ENCODE results near the gene EFNB3.

Gene EFNB3

DNA sequence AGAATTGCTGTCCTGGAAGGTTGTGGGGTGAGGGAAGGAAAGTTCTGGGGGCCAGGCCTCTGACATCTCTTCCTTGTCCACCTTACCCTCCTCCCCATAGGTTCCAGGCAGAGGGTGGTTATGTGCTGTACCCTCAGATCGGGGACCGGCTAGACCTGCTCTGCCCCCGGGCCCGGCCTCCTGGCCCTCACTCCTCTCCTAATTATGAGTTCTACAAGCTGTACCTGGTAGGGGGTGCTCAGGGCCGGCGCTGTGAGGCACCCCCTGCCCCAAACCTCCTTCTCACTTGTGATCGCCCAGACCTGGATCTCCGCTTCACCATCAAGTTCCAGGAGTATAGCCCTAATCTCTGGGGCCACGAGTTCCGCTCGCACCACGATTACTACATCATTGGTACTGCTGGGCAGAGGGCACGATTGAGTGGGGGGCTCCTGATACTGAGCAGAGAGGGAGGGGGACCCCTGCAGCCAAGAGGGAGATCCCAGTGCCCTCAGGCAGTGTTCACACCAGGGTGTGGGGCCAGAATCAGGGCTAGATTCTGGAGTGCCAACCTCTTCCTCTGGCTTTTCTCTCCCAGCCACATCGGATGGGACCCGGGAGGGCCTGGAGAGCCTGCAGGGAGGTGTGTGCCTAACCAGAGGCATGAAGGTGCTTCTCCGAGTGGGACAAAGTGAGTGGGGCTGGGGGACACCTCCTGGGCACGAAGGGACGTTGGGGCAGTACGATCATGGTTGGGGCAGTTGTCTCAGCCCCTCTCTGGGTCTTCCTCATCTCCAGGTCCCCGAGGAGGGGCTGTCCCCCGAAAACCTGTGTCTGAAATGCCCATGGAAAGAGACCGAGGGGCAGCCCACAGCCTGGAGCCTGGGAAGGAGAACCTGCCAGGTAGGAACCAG is 3.1 kb downstream of the EFNB3 start:
- Mint-ChIP-seq H3K27ac (no peak overlapping the region), H3K4me3 (no peak overlapping the region), H3K27me3 (peaks cover 77% of the 10 kb centered on the region), H3K4me1 (ENCODE audit: low read depth) (peaks cover 27% of the 10 kb centered on the region), H3K9me3 (no peaks in the 10 kb centered on the region), H3K36me3 (ENCODE audit: low read depth) (peaks cover 7% of the 10 kb centered on the region)
- no peak for DNase-seq

DNA sequence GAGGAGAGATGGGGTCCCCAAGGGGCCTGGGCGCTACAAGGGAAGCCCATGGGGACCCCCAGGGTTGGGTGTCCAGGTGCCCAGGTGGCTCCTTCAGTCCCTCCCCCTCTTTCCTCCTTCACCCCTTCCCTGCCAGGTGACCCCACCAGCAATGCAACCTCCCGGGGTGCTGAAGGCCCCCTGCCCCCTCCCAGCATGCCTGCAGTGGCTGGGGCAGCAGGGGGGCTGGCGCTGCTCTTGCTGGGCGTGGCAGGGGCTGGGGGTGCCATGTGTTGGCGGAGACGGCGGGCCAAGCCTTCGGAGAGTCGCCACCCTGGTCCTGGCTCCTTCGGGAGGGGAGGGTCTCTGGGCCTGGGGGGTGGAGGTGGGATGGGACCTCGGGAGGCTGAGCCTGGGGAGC is 4.0 kb downstream of the EFNB3 start:
- no peaks in the 10 kb centered on the region for H3K36me3 Mint-ChIP-seq (ENCODE audit: low read depth)
- no peak overlapping the region for H3K4me3 Mint-ChIP-seq
- H3K27me3 Mint-ChIP-seq: peaks cover 78% of the 10 kb centered on the region
- DNase-seq: no peak
- no peaks in the 10 kb centered on the region for H3K9me3 Mint-ChIP-seq
- H3K4me1 Mint-ChIP-seq (ENCODE audit: low read depth): peaks cover 21% of the 10 kb centered on the region
- H3K27ac Mint-ChIP-seq: no peak overlapping the region

DNA sequence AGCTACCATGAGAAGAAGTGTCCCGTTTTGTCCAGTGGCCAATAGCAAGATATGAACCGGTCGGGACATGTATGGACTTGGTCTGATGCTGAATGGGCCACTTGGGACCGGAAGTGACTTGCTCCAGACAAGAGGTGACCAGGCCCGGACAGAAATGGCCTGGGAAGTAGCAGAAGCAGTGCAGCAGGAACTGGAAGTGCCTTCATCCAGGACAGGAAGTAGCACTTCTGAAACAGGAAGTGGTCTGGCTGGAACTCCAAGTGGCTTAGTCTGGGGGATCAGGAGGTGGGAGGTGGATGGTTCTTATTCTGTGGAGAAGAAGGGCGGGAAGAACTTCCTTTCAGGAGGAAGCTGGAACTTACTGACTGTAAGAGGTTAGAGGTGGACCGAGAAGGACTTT is 5.3 kb downstream of the EFNB3 start:
- Mint-ChIP-seq H3K9me3 (no peaks in the 10 kb centered on the region), H3K36me3 (ENCODE audit: low read depth) (no peaks in the 10 kb centered on the region), H3K27me3 (peaks cover 80% of the 10 kb centered on the region), H3K4me3 (no peak overlapping the region), H3K4me1 (ENCODE audit: low read depth) (peaks cover 13% of the 10 kb centered on the region), H3K27ac (no peak overlapping the region)
- DNase-seq: no peak

DNA sequence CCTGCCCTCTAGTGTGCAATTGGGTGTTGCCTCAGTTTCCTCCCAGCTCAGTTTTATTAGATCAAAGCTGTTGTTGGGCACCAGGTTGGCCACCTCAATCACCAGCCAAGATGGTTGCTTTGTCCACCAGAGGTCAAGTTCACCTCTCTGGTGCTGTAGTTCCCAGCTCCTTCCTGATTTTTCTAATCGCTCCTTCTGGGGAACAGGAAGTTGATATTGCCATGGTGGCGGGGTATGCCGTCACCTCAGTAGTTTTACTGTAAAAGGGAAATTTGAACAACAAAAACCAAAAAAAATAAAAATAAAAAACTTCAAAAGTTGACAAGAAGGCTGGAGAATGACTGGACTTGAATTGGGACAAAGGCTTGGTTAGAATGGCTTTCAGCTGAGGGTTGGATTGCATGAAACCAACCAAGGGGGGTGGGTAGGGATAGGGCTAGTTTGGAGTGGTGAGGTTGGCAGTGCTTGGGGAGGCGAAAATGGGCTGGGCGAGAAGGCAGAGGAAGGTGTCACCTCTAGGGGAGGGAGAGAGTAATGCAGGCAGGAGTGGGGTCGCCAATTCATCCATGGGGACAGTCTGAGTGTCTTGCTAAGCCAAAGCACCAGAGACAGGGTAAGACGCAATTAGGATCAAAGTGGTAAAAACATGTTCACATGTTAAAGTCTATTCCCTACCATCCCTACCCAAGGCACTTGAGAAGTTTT is 6.2 kb downstream of the EFNB3 start:
- Mint-ChIP-seq H3K9me3 (no peaks in the 10 kb centered on the region), H3K27ac (no peak overlapping the region), H3K36me3 (ENCODE audit: low read depth) (no peaks in the 10 kb centered on the region), H3K4me1 (ENCODE audit: low read depth) (peaks cover 7% of the 10 kb centered on the region), H3K27me3 (peaks cover 81% of the 10 kb centered on the region), H3K4me3 (no peak overlapping the region)
- no peak for DNase-seq

DNA sequence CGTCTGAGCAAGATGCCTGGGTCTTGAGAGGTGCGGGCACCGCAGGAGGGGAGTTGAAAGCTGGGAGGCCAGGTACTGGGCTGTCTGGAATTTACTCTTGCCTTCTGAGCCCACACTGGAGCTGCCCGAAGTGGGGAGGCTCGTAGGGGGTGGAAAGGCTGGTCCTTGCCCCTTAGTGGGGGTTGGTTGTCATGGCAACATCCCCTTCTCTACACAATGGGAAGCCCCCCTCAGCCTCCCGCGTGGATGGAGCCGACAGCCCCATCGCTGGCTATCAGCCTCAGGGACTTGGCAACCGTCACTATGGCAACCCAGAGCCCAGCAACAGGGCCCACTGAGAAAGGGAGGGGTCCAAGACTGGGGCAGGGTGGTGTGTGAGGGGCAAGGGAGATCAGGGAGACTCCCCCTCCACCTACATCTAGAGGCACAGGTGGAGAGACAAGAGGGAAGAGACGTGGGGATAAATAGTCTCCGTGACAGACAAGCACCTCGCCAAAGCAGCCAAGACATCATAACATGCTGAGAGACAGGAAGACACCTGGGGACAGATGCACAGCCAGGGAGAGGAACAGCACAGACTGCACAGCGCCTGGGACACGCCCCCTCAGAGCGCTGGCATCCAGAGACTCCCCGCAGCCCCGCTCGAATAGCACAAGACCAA is 7.2 kb downstream of the EFNB3 start:
- H3K27ac Mint-ChIP-seq: no peak overlapping the region
- no peak overlapping the region for H3K4me3 Mint-ChIP-seq
- H3K27me3 Mint-ChIP-seq: peaks cover 80% of the 10 kb centered on the region
- no peak for DNase-seq
- peaks cover 13% of the 10 kb centered on the region for H3K4me1 Mint-ChIP-seq (ENCODE audit: low read depth)
- H3K36me3 Mint-ChIP-seq (ENCODE audit: low read depth): no peaks in the 10 kb centered on the region
- no peaks in the 10 kb centered on the region for H3K9me3 Mint-ChIP-seq

DNA sequence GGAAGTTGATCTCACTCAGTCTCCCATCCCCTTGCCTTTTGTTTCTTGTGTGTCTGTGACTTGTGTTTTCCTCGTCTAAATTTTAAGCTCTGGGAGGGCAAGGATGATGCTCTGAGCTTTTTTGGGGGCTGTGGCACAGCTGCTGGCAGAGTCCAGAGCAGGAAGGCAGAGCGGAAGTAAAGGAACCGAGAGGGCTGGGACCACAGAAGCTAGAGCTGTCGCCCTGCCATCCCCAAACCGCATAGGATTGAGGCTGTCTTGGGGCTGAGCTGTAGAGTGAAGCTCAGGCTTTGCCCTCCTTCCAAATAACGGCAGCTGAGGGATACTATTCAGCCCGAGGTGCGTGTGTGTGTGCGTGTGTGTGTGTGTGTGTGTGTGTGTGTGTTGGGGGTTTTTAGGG is 8.8 kb downstream of the EFNB3 start:
- Mint-ChIP-seq H3K4me3 (no peak overlapping the region), H3K27me3 (peaks cover 81% of the 10 kb centered on the region), H3K36me3 (ENCODE audit: low read depth) (no peaks in the 10 kb centered on the region), H3K4me1 (ENCODE audit: low read depth) (peaks cover 21% of the 10 kb centered on the region), H3K9me3 (no peaks in the 10 kb centered on the region), H3K27ac (no peak overlapping the region)
- DNase-seq: no peak

DNA sequence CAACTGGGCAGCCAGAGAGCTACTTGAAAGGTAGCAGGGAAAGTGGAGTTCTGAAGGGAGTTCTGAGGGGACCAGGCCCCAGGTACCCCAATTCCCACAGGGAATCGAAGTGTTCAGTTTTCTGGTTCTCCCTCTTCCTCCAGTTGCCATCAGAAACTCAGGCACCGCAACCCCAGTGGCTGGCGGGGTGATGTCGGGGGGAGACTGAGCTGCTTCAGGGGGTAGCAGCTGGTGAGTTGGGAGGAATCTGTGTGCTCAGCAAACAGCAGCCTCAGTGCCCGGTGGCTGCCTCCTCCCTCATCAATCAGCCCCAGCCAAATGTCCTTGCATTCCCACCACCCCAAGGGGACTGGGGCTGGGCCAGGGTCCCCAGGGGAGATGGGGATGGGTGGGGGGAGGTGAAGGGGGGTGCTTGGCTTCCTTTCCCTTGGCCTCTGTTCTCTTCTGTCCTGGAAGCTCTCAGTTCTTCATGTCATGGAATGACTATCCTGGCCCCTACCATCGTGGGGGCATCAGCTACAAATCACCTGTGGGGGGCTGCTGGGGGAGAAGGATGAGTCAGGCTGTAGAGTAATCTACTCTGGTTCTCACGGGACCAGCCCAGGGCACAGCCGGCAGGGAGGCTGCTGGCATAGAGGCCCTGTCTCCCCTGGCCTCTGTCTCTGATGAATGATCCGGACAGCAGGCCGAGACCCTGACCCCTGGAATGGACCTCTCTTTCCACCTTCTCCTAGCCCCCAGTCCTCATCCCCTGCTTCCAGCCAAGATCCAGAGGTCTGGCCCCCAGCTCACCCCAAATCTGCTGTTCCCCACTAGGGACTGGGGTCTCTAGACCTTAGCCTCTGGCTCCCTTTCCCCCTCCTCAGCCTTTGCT is 10.0 kb downstream of the EFNB3 start:
- Mint-ChIP-seq H3K4me3 (no peak overlapping the region), H3K36me3 (ENCODE audit: low read depth) (no peaks in the 10 kb centered on the region), H3K27ac (no peak overlapping the region), H3K4me1 (ENCODE audit: low read depth) (peaks cover 21% of the 10 kb centered on the region), H3K9me3 (no peaks in the 10 kb centered on the region), H3K27me3 (peaks cover 88% of the 10 kb centered on the region)
- DNase-seq: no peak

DNA sequence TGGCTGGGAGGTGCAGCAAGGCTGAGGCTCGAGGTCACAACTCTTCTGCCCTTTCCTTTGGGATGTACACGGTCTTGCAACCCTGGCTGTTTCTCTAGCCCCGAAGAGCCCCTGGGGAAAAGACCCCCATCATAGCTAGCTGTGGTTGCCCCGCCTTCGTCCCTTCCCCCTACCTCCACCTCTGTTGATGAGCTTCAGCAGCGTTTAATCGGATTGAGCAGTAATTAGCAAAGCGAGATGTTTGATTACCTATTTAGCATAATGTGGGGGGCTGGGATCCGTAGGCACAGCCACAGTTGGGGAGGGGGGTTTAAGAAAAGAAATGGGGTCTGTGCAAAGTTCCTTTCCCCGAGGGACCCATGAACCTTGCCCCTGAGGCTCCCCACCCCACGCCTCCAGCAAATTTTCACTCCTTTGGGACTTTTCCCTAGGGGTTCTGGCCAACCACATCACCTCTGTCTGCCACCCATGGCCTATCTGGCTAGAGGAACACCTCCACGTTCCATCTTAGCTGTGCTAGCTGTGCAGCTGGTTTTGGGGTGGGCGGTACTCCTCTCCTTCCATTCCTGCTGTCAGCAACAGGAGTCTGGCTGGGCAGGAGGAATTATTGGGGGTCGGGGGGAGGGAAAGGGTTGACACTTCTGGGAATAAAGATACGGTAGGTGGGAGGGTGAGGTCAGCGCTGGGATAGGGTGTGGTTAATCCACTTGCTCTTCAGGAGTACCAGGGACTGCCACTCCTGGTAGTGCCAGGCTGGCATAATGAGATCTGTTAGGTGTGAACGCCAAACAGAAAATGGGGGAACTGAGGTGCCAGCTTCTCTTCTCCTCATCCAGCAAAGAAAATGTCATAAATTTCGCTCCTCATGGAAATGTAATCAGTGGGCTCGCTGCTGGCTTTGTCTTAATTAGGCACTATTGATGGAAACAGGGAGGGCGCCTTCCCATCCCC is 11.2 kb downstream of the EFNB3 start:
- Mint-ChIP-seq H3K4me3 (peak overlapping the region; percentile 77), H3K36me3 (ENCODE audit: low read depth) (no peaks in the 10 kb centered on the region), H3K27ac (no peak overlapping the region), H3K4me1 (ENCODE audit: low read depth) (peaks cover 15% of the 10 kb centered on the region), H3K27me3 (peaks cover 86% of the 10 kb centered on the region), H3K9me3 (no peaks in the 10 kb centered on the region)
- DNase-seq: no peak

DNA sequence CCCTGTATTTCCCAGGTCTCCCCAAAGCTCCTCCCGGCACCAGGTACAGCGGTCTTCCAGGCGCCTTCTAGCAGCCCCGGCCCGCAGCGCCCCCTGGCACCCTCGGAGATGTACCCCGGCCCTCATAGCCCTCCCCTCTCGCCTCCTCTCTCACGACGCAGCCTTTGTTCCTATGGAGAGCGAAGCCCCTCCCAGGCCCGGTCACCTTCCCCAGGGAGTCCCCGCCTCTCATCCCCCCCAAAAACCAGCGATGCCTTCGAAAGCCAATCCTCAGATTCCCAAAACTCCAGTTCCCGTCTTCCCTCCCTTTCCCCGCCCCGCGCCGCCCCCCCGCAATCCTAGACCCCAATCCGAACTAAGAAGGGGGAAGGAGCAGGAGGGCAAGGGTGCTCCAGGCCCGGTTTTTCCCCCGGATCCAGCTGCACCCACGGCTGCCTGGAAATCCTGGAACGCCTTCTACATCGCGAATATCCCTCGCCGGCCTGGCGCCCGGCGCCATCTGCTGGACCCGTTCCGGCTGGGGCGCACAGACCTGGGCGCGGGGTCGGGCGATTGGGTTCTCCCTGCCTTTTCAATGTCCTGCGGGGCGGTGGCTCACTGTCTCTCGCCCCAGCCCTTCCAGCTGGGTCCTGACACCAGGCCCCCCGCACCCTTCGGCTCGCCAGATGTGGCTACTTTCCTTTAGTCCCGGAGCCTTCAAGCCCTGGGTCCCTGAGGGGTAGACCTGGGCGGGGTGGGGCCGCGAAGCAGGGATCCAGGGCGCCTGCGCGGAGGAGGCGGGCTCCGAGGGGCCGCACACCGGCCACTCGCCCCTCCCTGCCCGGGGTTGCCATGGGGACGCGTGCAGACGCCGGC is 12.1 kb downstream of the EFNB3 start, which contains the start of gene DNAH2:
Gene DNAH2 (plus strand): TSS at position 844 of the 855 bp plus-strand sequence. CDS start 1,991 bp downstream, outside the sequence.
- no peaks in the 10 kb centered on the region for H3K36me3 Mint-ChIP-seq (ENCODE audit: low read depth)
- no peak within 1 kb of the TSS for H3K27ac Mint-ChIP-seq
- peaks cover 85% of the 10 kb centered on the region for H3K27me3 Mint-ChIP-seq
- peak; percentile 74 for DNase-seq
- no peaks in the 10 kb centered on the region for H3K9me3 Mint-ChIP-seq
- peak within 1 kb of the TSS; percentile 77 for H3K4me3 Mint-ChIP-seq
- H3K4me1 Mint-ChIP-seq (ENCODE audit: low read depth): peaks cover 15% of the 10 kb centered on the region

DNA sequence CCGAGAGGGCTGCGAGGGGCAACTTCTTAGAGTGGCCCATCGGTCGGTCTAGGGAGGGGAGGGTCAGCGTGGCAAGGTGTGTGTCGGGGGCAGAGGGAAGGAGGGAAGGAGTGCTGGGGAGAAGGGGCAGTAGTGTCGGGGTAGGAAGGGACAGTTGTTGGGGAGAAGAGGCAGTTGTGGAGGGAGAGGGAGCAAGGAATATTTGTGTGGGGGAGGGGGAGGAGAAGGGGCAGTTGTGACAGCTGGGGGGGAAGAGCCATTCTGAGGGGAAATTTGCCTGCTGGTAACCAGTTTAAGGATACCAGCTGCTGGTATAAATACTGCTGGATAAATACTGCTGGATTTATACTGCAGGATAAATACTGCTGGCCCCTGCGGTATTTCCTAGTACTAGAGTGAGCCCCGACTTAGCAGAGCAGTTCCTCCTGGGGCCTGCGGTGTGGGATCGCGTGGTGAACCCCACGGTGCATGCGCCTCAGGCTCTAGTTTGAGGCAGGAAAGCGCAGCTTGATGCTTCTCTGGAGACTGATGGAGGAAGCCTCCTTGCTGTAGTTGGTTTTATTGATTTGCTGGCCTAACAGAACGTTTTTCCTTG is 12.9 kb downstream of the EFNB3 start:
- Mint-ChIP-seq H3K4me1 (ENCODE audit: low read depth) (peaks cover 15% of the 10 kb centered on the region), H3K4me3 (peak overlapping the region; percentile 77), H3K9me3 (no peaks in the 10 kb centered on the region), H3K27ac (no peak overlapping the region), H3K36me3 (ENCODE audit: low read depth) (no peaks in the 10 kb centered on the region), H3K27me3 (peaks cover 83% of the 10 kb centered on the region)
- peak; percentile 46 for DNase-seq

DNA sequence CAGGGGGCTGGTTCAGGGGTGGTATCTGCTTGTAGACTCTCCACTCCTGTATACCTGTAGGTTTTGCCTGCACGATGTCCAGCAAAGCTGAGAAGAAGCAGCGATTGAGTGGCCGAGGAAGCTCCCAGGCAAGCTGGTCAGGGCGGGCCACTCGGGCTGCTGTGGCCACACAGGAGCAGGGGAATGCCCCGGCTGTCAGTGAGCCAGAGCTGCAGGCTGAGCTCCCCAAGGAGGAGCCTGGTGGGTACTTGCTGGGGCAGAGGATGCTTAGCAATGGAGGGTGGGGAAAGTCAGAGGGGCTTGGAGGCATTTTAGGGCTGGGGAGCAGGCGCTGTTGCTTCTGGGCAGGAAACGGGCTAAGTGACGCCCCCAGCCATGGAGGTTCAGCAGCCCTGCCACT is 14.7 kb downstream of the EFNB3 start:
- no peak for DNase-seq
- Mint-ChIP-seq H3K4me3 (no peak overlapping the region), H3K27me3 (peaks cover 77% of the 10 kb centered on the region), H3K27ac (no peak overlapping the region), H3K36me3 (ENCODE audit: low read depth) (no peaks in the 10 kb centered on the region), H3K4me1 (ENCODE audit: low read depth) (peaks cover 15% of the 10 kb centered on the region), H3K9me3 (no peaks in the 10 kb centered on the region)

DNA sequence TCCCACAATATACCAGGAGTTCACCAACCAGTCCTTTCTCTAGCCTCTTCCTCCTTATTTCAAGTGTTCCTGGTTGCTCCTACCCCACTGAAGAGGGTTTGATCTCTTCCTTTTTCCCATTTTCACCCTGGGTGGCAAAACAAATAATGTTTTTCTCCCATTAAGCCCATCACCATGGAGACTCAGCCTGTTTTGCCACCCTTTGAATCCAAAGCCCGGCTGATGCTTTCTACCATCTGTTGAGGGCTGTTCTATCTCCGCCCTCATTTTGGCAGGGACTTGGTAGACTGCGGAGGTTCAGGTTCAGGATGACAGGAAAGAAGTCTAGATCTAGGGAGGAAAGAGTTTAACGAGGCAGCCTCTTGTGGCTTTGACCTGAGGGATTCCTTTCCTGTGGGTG is 15.1 kb downstream of the EFNB3 start:
- H3K4me3 Mint-ChIP-seq: no peak overlapping the region
- DNase-seq: no peak
- H3K27ac Mint-ChIP-seq: no peak overlapping the region
- H3K9me3 Mint-ChIP-seq: no peaks in the 10 kb centered on the region
- H3K27me3 Mint-ChIP-seq: peaks cover 74% of the 10 kb centered on the region
- H3K36me3 Mint-ChIP-seq (ENCODE audit: low read depth): no peaks in the 10 kb centered on the region
- H3K4me1 Mint-ChIP-seq (ENCODE audit: low read depth): peaks cover 15% of the 10 kb centered on the region
